Ecto neural progenitor cell (in vitro differentiated cells): ENCODE measurements around the gene C1orf210.
A peak's percentile ranks its signal among the peaks of the same experiment; 100 is the strongest.

Source experiments
- DNase-seq: peaks from one replicate; pipeline ENCODE4 v3.0.0-alpha.2; 2018; ENCODE audit warnings: low spot score

Gene C1orf210

DNA sequence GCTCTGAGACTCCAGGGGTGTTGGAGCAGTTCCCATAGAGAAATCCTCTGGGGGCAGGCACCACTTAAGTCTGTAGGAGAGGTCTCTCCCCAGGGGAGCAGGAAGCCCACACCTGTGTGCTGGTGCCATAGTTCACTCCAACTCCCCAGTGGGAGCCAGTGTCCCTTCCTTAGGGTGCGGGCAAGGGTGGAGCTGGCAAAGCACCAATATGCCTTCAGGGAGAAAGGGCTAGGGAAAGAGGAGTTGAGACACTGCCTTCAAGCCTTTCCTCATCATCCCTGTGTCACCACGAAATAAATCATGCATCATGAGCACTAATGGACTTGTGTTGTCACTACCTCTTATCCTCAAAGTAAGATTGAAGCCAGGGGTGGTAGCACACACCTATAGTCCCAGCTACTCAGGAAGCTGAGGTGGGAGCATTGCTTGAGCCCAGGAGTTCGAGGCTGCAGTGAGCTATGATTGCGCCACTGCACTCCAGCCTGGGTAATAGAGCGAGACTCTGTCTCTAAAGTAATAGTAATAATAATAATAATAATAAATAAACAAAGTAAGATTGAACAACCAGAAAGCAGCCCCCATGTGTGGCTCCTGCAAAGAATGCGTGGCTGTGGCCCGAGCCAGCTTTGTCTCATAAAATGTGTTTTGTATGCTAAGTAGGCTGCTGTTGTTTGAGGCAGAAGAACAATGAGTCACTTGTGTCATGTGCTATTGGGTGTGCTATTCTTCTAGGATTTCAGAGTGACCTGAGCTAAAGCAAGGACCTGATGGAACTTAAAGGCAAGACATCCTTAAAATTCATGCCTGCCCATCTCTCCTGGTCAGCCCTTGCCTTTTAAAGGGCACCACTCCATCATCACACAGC, 8.7 kb upstream of the C1orf210 start:
- no peak for DNase-seq

DNA sequence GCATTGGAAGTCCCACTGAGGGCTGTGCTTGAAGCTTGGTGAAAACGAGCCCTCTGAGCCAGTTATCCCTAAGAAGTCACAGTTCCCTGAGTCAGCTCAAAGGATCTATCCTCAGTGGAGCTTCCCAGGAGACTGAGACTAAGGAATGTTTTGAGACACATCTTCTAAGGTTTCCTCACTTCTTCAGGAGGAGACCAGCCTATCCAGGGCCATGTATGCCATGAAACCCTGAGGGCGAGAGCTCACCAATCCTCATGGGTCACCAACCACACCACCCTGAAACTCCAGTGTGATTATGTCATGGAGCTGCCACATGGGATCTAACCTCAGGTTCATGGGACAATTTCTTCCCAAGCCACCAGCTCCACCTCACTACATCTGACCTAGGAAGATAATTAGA, 7.8 kb upstream of the C1orf210 start:
- DNase-seq: no peak

DNA sequence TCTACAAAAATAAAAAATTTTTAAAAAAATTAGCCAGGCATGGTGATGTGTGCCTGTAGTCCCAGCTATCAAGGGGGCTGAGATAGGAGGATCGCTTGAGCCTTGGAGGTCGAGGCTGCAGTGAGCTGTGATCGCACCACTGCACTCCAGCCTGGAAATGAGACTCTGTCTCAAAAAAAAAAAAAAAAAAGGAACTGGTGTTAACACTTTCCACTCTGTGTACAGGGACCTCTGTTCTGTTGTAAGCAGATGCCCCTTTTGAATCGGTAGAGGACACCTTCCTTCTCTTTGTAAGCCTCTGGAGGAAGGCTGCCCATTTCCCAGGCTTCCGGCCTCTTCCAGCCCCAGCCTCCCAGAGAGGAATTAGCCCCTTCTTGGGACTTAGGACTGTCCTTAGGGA, 7.3 kb upstream of the C1orf210 start:
- no peak for DNase-seq

DNA sequence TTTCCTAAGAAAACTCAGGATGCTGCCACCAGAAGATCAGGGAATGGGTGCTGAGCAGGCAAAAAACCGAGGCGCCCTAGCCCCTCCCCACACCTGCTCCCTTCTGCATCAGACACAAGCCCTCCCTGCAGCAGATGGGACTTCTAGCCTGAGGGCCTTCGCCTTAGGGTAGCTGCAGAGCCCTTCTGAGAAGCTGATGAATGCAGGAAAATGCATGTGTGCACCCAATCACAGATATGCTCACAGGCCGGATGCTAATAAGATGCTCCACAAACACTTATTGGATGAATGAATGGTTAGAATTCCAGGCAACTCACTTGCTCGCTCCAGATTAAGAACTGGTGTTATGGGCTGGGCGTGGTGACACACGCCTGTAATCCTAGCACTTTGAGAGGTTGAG, 6.8 kb upstream of the C1orf210 start:
- DNase-seq: no peak

DNA sequence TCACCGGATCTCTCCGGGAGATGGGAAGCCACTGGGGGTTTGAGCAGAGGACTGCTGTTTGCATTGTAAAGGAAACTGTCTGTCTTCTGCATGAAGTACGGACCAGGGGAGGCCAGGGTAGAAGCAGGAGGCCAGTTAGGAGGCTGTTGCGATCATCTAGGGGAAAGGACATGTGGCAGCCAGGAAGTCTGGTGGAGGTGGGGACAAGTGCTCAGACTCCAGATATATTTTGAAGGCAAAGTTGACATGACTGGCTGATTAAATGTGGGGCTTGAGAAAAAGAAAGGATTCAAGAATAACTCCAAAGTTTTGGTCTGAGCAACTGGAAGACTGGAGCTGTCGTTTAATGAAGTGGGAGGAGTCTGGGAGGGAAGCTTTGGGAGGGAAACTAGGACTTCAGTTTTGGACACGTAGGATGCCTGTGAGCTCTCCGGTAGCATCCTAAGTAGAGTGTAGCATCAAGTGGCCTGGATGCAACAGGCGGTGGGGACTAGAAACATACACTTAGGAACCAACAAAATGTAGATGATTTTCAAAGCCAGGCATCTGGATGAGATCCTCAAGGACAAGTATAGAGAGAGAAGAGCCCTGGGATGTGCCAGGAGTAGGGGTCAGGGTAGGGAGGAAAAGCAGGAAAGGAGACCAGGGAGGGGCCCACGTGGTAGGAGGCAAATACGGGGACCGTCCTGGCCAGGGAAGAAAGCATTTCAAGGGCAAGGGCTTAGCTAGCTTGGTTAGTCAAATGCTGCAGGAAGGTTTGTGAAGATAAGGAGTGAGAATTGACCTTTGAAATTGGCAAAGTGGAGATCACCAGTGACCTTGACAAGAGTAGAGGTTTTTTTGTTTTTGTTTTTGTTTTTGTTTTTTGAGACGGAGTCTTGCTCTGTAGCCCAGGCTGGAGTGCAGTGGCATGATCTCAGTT, 3.7 kb upstream of the C1orf210 start:
- no peak for DNase-seq

DNA sequence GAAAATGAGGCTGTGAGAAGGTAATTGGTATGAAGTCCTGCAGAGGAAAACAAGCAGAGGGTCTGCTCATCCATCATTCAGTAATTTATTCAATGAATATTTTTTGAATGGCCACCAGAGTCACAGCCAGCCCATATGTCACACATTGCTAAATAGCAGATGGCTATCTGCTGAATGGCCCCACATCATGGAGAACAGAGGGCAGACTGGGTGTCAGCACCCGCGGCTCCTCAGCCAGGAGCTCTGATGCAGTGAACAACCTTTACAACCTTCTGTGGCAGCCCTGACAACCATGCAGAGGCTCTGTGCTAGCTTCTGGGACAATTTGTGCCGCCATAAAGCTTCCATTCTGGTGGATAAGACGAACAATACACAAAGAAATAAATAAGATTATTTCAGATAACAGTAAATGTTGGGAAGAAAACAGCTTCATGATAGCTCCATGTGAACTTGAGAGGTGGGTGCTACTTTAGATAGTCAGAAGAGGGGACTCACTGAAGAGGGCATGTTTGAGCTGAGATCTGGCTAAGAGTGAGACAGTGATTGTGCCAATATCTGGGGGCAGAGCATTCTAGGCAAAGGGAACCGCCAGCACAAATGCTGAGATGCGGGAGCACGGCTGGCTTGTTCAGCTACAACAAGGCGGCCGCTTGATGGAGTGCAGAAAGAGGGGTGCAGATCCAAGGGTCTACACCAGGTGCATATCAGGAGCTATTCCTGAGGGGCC, 2.8 kb upstream of the C1orf210 start:
- DNase-seq: no peak

DNA sequence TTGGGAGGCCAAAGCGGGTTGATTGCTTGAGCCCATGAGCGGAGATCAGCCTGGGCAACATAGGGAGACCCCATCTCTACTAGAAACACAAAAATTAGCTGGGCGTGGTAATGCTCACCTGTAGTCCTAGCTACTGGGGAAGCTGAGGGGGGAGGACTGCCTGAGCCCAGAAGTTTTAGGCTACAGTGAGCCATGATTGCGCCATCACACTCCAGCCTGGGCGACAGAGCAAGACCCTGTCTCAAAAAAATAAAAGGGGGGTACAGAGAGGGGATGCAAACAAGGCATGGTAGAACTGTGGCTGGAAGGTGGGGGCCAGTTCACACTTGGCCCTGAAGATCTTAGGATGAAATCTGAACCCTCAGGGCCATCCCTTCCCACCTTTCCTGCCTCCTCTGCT, 1.2 kb upstream of the C1orf210 start:
- no peak for DNase-seq

DNA sequence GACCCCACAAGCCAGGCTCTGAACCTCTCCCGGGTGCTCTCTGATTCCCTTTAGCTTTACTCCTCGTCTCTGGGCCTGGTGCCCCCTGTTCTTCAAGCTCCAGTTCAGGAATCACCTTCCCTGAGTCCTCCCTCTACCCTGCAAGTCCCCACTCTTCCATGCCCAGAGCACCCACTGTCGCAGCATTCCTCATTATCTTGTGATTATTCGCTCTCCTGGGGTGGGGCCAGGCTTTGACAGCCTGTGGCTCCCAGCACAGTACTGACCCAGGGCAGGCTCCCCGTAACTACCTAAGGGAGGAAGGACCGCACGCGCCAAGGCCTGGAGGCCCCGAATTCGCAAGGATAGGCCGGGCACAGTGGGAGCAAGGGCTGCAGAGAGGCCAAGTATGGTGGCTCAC, 734 bp upstream of the C1orf210 start:
- no peak for DNase-seq

DNA sequence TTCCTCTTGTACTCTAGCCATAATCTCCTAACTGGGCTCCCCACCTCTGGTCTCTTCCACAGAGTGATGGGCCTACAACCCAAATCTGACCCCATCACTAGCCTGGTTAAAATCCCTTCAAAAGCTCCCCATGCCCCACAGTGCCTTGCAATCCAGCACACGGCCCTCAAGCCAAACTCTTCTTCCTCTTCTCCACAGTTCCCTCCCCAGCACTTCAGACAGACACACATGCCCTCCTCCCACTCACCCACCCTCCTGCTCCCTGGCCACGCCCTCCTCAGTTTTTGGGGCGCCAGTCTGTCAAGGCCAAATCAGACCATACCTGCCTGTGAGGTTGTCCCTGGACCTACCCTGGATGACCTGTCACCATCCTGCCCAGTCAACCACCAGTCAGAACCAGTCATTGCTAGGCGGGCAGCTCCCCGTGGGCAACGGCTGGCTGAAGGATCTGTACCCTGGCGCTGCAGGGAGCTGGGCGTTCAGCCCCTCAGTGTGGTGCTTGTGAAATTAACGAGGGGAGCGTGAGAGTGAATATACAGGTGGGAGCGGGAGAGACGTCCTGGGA, 753 bp downstream of the C1orf210 start:
- DNase-seq: no peak

DNA sequence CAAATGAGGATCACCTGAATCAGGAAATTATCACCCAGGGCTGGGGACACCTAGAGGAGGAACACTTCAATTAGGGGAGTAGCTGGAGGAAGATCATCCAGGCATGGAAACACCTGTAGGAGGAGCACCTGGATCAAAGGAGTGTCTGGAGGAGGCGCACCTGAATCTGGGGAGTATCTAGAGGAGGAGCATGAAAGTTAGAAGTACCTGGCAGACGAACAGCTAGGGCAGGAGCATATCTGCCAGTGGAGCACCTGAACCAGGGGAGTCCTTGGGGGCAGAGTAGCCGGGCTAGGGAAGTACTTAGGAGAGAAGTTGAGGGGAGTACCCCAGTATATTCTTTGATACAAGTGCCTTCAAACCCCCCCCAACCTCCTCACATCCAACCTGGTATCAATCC, 1.3 kb downstream of the C1orf210 start:
- DNase-seq: no peak

DNA sequence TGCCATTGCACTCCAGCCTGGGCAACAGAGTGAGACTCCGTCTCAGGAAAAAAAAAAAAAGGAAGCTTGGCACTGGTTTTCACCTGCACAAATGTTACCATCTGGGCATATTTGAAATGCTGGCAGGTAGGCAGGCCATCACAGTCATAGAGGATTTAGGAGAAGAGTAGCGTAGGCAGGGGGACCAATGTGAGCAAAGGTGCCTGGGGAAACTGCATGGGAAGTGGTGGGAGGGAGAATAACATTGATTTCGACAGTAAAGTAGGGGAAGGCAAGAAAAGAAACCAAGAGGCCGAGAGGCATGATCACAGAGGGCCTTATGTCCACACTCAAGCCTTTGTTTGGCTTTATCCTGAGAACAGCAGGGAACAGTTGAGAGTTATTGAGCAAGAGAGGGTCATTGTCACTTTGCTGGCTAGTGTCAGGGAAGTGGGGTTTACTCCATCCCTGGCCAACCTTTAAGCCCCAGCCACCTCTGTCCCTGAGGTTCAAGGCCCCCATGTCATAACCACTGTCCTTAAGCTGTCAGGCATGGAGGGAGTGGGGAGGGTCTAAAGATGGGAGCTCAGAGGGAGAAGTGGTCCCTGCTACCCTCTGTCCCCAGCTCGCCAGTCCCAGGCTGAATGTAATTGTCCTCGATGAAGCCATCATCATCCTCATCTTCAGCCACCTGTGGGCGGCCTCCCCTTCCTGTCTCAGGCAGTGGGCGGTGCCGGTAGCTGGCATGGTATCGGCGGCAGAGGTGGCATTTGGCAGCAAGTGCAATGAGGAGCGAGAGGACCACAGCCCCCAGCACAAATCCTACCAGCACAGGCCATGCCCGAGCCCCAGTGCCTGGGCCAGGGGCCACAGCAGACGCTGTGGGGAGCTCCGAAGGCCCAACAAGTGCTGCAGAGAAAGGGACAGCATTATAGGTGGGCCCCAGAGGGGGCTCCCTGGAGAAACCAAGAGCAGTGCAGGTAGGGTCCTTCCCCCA, 2.9 kb downstream of the C1orf210 start:
- no peak for DNase-seq

DNA sequence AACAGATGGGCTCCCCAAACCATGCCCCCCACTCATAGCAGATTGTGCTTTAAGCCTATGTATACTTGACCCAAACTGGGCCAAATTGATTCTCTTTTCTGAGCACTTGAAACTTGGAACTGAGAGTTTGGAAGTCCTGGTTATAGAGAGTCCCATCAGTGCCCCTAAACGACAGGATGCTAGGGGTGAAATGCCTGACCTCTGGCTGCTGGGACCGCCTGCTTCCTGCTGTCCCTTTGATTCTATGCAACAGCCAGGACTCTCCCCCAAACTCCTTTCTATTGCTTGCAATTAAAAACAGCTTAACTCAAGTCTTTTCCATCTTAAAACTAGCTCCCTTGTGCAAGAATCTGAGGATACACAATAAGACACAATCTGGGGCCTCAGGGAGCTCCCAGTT, 4.7 kb downstream of the C1orf210 start:
- DNase-seq: no peak

DNA sequence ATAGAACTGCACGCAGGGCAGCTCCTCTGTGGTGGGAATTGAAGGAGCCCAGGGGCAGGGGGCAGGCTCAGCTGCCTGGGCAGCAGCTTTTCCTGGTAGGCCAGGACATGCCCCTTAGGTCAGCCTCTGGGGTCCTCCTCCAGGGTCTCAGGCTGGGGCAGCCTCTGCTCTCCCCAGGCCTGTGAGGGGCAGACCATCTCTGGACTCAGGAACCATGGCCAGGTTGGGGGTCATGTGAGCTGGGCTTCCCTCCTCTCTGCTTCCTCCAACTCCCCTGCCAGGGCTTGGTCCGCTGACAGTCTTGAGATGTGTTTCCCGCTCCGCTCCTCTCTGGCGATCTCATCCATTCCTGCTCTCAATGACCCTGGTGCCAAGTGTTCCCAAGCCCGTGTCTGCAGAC, 5.7 kb downstream of the C1orf210 start:
- DNase-seq: no peak

DNA sequence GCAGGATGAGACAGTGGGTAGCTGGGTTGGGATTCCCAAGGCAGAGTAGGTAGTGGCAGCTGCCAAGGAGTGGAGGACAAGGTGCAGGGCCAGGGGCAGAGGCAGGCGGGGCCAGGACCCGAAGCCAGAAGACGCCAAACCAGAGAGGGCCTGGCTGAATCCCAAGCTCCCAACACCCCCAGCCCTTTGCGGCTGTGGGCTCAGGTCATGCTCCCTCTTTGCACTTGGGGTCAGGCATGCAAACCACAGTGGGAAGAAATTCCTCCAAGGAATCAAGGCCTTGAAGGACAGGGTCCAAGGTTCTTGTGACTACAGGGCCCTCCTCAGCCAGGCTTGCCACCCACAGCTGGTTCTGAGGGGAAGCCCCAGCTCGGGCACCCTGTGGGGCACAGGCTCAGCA, 6.2 kb downstream of the C1orf210 start:
- no peak for DNase-seq

DNA sequence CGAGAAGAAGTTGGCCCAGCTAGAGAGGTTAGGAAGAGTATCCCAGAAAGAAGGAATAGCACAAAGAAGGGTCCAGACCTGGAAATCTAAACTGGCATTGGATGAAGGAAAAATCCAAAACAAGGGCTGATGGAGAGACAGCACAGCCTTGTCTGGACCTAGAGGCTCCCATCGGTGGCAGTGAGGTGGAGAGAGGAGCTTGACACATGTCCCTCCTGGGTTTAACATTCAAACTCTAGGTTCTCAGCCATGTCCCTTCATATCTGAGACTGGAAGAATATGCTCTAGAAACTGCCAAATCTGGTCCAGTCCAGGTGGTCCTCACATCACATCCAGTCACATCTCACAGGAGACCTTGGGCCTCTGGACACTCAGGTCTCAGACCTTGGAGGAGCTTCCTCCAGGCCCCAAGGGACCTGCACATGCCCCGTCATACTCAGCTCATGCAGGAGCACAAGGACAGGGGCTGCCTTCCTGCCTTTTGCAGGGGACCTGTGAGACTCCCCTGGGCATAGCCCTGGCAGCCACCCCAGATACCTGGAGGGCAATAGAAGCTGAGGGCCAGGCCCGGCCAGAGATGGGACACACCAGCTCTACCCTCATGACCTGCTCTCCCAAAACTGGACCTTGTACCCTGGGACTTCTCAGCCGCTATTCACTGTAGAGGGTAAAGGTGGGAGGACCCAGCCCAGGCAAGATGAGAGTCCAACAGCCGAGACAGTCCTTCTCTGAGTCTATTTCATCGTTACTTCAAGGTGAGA, 8.1 kb downstream of the C1orf210 start:
- no peak for DNase-seq

DNA sequence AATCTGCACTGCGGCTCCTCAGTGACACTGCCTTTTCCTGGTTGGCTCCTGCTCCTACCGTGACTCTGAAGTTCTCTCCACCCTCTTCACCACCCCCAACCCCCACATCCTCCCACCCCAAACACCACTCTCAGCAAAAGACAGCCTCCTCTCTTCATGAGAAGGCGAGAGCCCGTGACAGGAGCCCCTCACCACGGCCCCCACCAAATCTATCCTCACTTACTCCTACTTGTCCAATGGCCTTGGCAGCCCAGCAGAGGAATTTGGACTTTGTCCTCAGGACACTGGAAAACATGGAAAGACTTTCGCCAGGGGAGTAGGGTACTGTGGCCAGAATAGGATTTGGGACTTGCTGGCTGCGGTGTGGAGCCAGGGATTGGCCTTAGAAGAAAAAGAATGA, 8.7 kb downstream of the C1orf210 start:
- DNase-seq: peak; percentile 37

DNA sequence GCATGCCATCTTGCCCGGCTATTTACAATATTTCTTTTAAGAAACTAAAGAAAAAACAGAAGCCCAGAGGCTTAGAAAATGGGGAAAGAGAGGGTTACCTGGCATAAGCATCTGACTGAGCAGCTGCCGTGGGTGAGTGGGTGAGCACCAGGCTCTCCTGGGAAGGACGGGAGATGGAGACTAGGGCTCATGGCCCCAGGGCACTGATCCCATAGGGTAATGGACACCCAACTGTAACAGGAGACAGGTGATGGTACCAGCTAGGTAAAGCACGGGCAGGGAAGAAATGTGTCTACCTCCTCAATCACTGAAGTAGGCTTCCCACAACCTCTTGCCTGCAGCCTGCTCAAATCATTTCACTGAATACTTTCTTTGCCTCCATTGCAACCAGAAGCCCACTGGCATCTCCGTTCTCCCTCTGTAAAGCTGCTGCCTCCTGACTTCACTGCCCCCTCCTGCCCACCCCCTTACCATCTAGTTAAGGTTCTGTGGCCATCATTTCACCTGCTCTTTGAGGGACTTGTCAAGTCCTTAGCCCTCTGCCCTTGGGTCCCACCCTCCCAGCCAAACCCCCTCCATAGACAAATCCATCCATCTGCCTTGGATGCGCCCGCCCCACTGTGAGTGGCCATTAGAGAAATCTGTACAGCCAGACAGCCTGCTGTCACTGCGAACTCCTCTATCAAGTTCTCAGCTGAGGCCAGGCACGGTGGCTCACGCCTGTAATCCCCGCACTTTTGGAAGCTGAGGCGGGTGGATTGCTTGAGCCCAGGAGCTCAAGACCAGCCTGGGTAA, 9.4 kb downstream of the C1orf210 start:
- DNase-seq: peak; percentile 34

DNA sequence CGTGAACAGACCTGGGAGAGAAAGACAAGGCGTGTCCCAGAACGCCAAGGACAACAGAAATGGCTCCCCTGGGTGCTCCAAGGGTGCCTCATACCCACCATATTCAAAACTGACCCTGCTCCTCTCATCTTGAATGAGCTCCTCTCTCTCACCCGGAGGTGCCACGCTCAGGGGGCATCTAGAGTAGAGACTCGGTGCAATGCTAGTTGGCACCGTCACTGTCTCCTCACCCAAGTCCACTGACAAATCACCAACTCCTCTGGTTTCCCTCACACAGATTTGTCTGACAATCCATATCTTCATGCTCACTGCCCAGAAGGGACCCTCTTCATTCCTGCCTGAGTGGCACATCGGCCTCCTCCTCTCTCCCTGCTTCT, 10.6 kb downstream of the C1orf210 start:
- peak; percentile 26 for DNase-seq

DNA sequence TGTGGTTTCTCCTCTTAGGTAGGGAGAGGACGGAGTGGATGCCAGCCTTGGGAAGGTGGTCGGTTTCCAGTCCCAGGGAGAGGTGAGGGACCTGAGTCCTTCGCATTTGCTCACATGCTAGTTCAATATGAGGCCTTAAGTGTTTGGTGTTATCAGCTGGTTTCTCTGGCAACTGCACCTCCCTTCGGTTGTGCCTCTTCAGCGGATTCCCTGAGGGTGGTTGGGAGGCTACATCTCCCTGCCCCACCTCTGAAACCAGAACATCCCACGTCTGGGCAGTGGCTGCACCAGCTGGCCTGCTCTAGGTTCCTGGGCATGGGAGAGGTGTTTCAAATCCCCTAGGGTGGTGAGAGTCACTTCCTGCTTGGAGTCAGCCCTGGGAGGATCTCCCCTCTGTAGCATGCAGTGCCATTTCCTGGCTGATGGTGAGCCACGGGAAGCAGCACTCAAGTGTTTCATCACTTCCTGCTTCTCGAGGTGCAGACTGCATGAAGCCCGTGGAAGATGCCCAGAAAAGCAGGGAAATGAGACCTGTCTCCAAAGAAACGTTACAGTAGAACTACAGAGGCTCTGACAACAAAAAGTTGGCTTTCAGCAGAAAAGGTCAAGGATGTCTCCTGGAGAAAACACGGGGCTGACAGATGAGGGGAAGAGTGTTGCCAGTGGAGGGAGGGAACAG, 11.1 kb downstream of the C1orf210 start:
- DNase-seq: peak; percentile 32
